ENCODE measurements around the gene TUBGCP6. TPM values are rescaled to one million over a fixed set of nuclear protein-coding genes. Genes with fewer than 3 reads are reported as not detected.
A peak's percentile ranks its signal among the peaks of the same experiment; 100 is the strongest.

The TUBGCP6 gene
- total RNA-seq, 1 donor from 2014 or later, result 32.2 TPM

DNA sequence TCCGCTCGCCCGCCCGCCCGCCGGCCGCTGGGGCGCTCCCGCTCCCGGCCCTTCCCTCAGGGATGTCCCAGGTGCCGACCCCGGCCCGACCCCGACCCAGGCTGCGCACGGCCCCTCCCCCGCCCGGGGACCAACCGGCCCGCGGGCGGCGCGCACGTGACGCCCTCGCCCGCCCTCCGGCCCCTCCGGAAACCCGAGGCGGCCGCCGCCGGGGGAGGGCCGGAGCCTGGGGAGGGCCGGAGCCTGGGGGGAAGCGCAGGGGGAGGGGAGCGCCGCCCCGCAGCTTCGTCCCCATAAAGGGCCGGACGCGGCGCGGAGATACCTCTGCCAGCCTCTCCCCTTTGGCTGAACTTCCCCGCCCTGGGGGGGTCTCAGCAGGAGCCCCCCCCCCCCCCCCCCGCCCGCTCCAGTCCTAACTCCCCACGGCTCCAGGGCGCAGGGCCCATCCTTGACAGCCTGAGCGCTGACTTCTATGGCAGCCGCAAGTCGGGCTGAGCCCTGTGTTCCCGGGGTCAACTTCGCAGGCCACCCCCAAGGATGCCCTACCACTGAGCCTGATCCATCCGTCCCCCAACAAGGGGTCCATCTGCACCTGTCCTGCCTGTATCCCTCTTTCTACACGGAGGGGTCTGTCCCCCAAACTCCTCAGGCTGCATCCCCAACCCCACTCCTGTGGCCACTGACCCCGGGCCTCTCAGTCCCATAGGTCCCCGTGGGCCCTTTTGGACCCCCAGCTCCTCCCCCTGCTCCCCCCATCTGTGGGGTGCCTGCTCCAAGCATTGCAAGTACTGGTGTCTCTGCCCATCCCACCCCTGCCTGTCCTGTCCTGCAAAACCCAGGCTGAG, 17.0 kb upstream of the TUBGCP6 start, which contains the start of gene MAPK12:
MAPK12 (minus strand) TSS at position 69 of the 845 bp plus-strand sequence. CDS start 174 bp downstream, outside the sequence.
- H3K27ac Mint-ChIP-seq (ENCODE audit: unreplicated experiment), result peak within 1 kb of the TSS; percentile 65
- no peaks in the 10 kb centered on the region for H3K9me3 Mint-ChIP-seq (ENCODE audit: low read depth)
- peak within 1 kb of the TSS; percentile 77 for H3K4me3 Mint-ChIP-seq (ENCODE audit: unreplicated experiment)

DNA sequence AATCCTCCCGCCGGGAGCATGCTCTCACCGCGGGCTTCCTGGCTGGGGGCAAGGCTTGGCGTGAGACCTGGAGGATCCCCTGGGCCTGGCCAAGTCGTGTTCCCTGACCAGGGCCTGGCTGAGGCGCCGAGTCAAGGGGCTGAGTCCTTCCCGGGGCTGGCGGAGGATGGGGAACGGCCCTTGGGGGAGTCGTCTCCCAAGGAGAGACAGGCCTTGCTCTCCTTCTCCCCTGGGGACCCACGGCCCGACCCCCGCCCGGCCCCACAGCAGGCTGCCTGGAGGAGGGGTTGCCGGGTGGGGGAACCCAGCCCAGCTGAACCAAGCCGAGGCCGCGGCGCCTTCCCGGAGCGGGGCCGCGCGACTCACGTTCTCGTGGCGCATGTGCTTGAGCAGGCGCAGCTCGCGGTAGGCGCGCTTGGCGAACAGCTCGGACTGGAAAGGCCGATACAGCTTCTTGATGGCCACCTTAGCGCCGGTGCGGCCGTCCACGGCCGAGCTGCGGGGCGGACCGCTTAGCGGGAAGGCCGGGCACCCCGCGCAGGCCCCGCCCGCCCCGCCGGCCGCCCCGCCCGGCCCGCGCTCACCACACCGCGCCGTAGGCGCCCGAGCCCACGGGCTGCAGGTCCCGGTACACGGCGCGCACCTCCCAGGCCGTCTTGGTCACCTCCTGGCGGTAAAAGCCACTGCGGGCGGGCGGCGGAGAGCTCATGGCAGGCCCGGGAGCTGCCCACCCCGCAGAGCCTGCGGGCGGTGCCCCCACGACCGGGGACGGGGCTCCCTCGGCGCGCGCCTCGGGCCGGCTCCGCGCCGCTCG, 16.2 kb upstream of the TUBGCP6 start:
- TF ChIP-seq CTCF (IDR thresholded peaks at IDR 0.05), result no peak
- Mint-ChIP-seq H3K4me3 (ENCODE audit: unreplicated experiment) (peak overlapping the region; percentile 77), H3K36me3 (ENCODE audit: low read depth) (no peaks in the 10 kb centered on the region), H3K27me3 (ENCODE audit: low read depth) (no peaks in the 10 kb centered on the region), H3K4me1 (ENCODE audit: low read depth) (peaks cover 14% of the 10 kb centered on the region), H3K27ac (ENCODE audit: unreplicated experiment) (peak overlapping the region; percentile 63), H3K9me3 (ENCODE audit: low read depth) (no peaks in the 10 kb centered on the region)
- no peak for DNase-seq (ENCODE audit: low spot score)

More for the DNA sequence above, 17.0 kb upstream of the TUBGCP6 start, which contains the start of gene MAPK12:
- DNase-seq (ENCODE audit: low spot score), result no peak
- Mint-ChIP-seq H3K27me3 (ENCODE audit: low read depth) (no peaks in the 10 kb centered on the region), H3K4me1 (ENCODE audit: low read depth) (peaks cover 14% of the 10 kb centered on the region), H3K36me3 (ENCODE audit: low read depth) (no peaks in the 10 kb centered on the region)
- no peak for TF ChIP-seq CTCF (IDR thresholded peaks at IDR 0.05)

- no peak for TF ChIP-seq CTCF (IDR thresholded peaks at IDR 0.05)
- no peak for DNase-seq (ENCODE audit: low spot score)
- H3K9me3 Mint-ChIP-seq (ENCODE audit: low read depth), result no peaks in the 10 kb centered on the region
- no peaks in the 10 kb centered on the region for H3K27me3 Mint-ChIP-seq (ENCODE audit: low read depth)
- H3K4me1 Mint-ChIP-seq (ENCODE audit: low read depth), result peaks cover 14% of the 10 kb centered on the region
- H3K27ac Mint-ChIP-seq (ENCODE audit: unreplicated experiment), result peak overlapping the region; percentile 63
- no peaks in the 10 kb centered on the region for H3K36me3 Mint-ChIP-seq (ENCODE audit: low read depth)
- peak overlapping the region; percentile 77 for H3K4me3 Mint-ChIP-seq (ENCODE audit: unreplicated experiment)
Measured at GRCh38 chr22:50260434-50260800, 15.6 kb upstream of the TUBGCP6 start.

GRCh38 chr22:50259302-50259701, 14.5 kb upstream of the TUBGCP6 start:
- H3K27ac Mint-ChIP-seq (ENCODE audit: unreplicated experiment), result no peak overlapping the region
- no peak for DNase-seq (ENCODE audit: low spot score)

More at GRCh38 chr22:50259302-50259701, 14.5 kb upstream of the TUBGCP6 start:
- Mint-ChIP-seq H3K4me3 (ENCODE audit: unreplicated experiment) (peak overlapping the region; percentile 49), H3K27me3 (ENCODE audit: low read depth) (no peaks in the 10 kb centered on the region), H3K36me3 (ENCODE audit: low read depth) (peaks cover 2% of the 10 kb centered on the region), H3K9me3 (ENCODE audit: low read depth) (no peaks in the 10 kb centered on the region), H3K4me1 (ENCODE audit: low read depth) (peaks cover 14% of the 10 kb centered on the region)
- no peak for TF ChIP-seq CTCF (IDR thresholded peaks at IDR 0.05)

Measured in chondrocyte (in vitro differentiated cells).